Upper lobe of left lung (tissue), 4 donors: Measurements from ENCODE around the gene VEZT.

ENCODE experiments used
- CTCF ChIP-seq, 6 experiments: fragments of 450-650 bp in 4 of 6; fragments of 200-600 bp in 2 of 6; sonication (generic) in 2 of 6; IDR thresholded peaks; one replicate each; pipeline ENCODE4 v1.5.1; 2016 to 2019; ENCODE audit warnings: antibody characterized with exemption in 6 of 6
- POLR2A ChIP-seq, 4 donors: fragments of 450-650 bp; IDR thresholded peaks; one replicate each; pipeline ENCODE4 v1.5.1; 2016 to 2017; ENCODE audit warnings: antibody characterized with exemption in 4 of 4, mild to moderate bottlenecking in 2 of 4
- POLR2AphosphoS5 ChIP-seq, 2 donors: sonication (generic); formaldehyde crosslinking; IDR thresholded peaks; one replicate each; pipeline ENCODE4 v1.5.1; 2017; ENCODE audit warnings: antibody characterized with exemption in 2 of 2

- TF ChIP-seq POLR2AphosphoS5 (IDR thresholded peaks at IDR 0.05) (no peak), CTCF (IDR thresholded peaks at IDR 0.05) (no peak), POLR2A (IDR thresholded peaks at IDR 0.05) (no peak)
Observed at GRCh38 chr12:95179011-95179410, 38.6 kb upstream of the VEZT start.
